ENCODE measurements around the gene LAMP2. TPM values are rescaled to one million over a fixed set of nuclear protein-coding genes. Genes with fewer than 3 reads are reported as not detected.

Gene LAMP2
- total and polyA plus RNA-seq, 2 of the 4 experiments (the other 2 are of a cell fraction), result 78.1 to 129 TPM

DNA sequence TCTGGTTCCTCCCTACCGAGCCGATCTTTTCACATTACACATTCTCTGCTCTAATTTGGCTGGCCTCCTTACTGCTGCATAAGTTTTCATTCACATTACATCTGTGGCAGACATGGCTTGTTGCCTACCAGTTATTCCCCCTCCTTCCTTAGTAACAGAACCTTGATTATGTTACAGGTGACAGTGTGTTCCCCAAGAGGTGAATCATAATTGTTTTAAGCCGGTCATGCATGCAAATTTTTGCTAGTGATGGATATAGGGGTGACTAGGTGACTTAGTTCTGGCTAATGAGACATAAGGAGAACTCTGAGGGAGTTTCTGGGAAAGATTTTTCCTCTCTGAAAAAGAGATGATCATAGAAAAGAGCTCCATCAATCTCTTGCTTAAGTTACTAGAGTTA lies 8.4 kb upstream of the LAMP2 start:
- H3K27me3 ChIP-seq (ENCODE audit: control insufficient read depth, insufficient read depth, low read length), result peaks cover 2% of the 10 kb centered on the region; the same call in 1 of the 2 replicates
- no peak overlapping the region for H2AK5ac ChIP-seq (ENCODE audit: low read depth, low read length)
- H3K9me3 ChIP-seq (ENCODE audit: control insufficient read depth, insufficient read depth, low read length), result no peaks in the 10 kb centered on the region
- no peak overlapping the region for H2AFZ ChIP-seq (replicated peaks; ENCODE audit: low read length, poor library complexity)
- no peak for DNase-seq
- H4K20me1 ChIP-seq (ENCODE audit: insufficient read depth, low read length), result no peaks in the 10 kb centered on the region
- H3K4me1 ChIP-seq (ENCODE audit: control insufficient read depth, insufficient read depth, low read length), result no peaks in the 10 kb centered on the region
- no peaks in the 10 kb centered on the region for H3K36me3 ChIP-seq (ENCODE audit: control insufficient read depth, insufficient read depth, low read length)
- no peak overlapping the region for H2BK5ac ChIP-seq (ENCODE audit: low read depth, low read length, poor library complexity, severe bottlenecking)
- no peak overlapping the region for H3K18ac ChIP-seq (ENCODE audit: low read depth, low read length)
- H3K14ac ChIP-seq (replicated peaks; ENCODE audit: low read depth, low read length), result no peak overlapping the region
- intact Hi-C loops (cut with micrococcal nuclease) (loop anchor here (10.0 kb wide), 1 partner anchor 163 kb away; the partner anchor contains the start of gene TMEM255A), in situ Hi-C loops (cut with MboI; ENCODE audit: low sequenced_read_pairs) (no loop called here), dilution Hi-C loops (cut with HindIII; ENCODE audit: low sequenced_read_pairs, unreplicated experiment) (no loop called here)
- H3K23ac ChIP-seq (ENCODE audit: low read depth, low read length), result no peak overlapping the region
- no peaks in the 10 kb centered on the region for H3K9me1 ChIP-seq (ENCODE audit: insufficient read depth, low read length)
- H2BK15ac ChIP-seq (ENCODE audit: low read depth, low read length), result no peak overlapping the region
- no peak overlapping the region for H2BK120ac ChIP-seq (ENCODE audit: low read depth, low read length)
- H4K5ac ChIP-seq (ENCODE audit: low read depth, low read length), result no peak overlapping the region
- H3K4me3 ChIP-seq (ENCODE audit: insufficient read depth, low read depth, low read length), result no peak overlapping the region
- no CpG with 5 or more reads among the region's 3 CpGs for WGBS, 2 experiments (ENCODE audit: extremely low coverage in 2 of 2, insufficient read length in 1 of 2)
- H3K9ac ChIP-seq (ENCODE audit: low read depth, low read length), result no peak overlapping the region
- no peak overlapping the region for H3K4me2 ChIP-seq (ENCODE audit: low read depth, low read length)
- H3K79me1 ChIP-seq (ENCODE audit: low read depth in 1 of 2, low read length in 2 of 2), result no peaks in the 10 kb centered on the region
- TF ChIP-seq RCOR1 (IDR thresholded peaks at IDR 0.05; ENCODE audit: insufficient replicate concordance, low read length), result no peak
- TF ChIP-seq MAFK (IDR thresholded peaks at IDR 0.05; ENCODE audit: low read depth, low read length), result no peak
- TF ChIP-seq CHD1 (IDR thresholded peaks at IDR 0.05; ENCODE audit: low read depth, low read length), result no peak
- no peak for TF ChIP-seq RAD21 (IDR thresholded peaks at IDR 0.05; ENCODE audit: low read length)
- no peak for TF ChIP-seq SMC3 (IDR thresholded peaks at IDR 0.05; ENCODE audit: low read depth, low read length)
- TF ChIP-seq, protein P1, sequence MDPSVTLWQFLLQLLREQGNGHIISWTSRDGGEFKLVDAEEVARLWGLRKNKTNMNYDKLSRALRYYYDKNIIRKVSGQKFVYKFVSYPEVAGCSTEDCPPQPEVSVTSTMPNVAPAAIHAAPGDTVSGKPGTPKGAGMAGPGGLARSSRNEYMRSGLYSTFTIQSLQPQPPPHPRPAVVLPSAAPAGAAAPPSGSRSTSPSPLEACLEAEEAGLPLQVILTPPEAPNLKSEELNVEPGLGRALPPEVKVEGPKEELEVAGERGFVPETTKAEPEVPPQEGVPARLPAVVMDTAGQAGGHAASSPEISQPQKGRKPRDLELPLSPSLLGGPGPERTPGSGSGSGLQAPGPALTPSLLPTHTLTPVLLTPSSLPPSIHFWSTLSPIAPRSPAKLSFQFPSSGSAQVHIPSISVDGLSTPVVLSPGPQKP (IDR thresholded peaks at IDR 0.05; ENCODE audit: borderline replicate concordance, low read depth, low read length), result no peak
- TF ChIP-seq BHLHE40 (IDR thresholded peaks at IDR 0.05; ENCODE audit: low read depth, low read length), result no peak
- TF ChIP-seq FOS (IDR thresholded peaks at IDR 0.05; ENCODE audit: low read depth, low read length), result no peak
- TF ChIP-seq, protein P2, sequence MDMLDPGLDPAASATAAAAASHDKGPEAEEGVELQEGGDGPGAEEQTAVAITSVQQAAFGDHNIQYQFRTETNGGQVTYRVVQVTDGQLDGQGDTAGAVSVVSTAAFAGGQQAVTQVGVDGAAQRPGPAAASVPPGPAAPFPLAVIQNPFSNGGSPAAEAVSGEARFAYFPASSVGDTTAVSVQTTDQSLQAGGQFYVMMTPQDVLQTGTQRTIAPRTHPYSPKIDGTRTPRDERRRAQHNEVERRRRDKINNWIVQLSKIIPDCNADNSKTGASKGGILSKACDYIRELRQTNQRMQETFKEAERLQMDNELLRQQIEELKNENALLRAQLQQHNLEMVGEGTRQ (IDR thresholded peaks at IDR 0.05; ENCODE audit: low read depth, low read length), result no peak
- TF ChIP-seq, protein P3, sequence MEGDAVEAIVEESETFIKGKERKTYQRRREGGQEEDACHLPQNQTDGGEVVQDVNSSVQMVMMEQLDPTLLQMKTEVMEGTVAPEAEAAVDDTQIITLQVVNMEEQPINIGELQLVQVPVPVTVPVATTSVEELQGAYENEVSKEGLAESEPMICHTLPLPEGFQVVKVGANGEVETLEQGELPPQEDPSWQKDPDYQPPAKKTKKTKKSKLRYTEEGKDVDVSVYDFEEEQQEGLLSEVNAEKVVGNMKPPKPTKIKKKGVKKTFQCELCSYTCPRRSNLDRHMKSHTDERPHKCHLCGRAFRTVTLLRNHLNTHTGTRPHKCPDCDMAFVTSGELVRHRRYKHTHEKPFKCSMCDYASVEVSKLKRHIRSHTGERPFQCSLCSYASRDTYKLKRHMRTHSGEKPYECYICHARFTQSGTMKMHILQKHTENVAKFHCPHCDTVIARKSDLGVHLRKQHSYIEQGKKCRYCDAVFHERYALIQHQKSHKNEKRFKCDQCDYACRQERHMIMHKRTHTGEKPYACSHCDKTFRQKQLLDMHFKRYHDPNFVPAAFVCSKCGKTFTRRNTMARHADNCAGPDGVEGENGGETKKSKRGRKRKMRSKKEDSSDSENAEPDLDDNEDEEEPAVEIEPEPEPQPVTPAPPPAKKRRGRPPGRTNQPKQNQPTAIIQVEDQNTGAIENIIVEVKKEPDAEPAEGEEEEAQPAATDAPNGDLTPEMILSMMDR (conservative IDR thresholded peaks at IDR 0.05; ENCODE audit: low read depth, low read length), result no peak
- no peak for TF ChIP-seq NFE2L2 (IDR thresholded peaks at IDR 0.05; ENCODE audit: low read depth, low read length)
- no peak for TF ChIP-seq CEBPB (IDR thresholded peaks at IDR 0.05; ENCODE audit: low read depth, low read length)
- no peak for TF ChIP-seq RFX5 (IDR thresholded peaks at IDR 0.05; ENCODE audit: low read depth, low read length)
- TF ChIP-seq MXI1 (IDR thresholded peaks at IDR 0.05; ENCODE audit: borderline replicate concordance, low read depth, low read length), result no peak
- TF ChIP-seq POLR2A (IDR thresholded peaks at IDR 0.05; ENCODE audit: low read depth, low read length), result no peak
- TF ChIP-seq MAZ (IDR thresholded peaks at IDR 0.05; ENCODE audit: borderline replicate concordance, low read depth, low read length), result no peak
- ChIA-PET CTCF (no interaction called here), POLR2A (ENCODE audit: unreplicated experiment) (no interaction called here)
- ATAC-seq (ENCODE audit: low read depth), result no peak
- H4K91ac ChIP-seq (ENCODE audit: insufficient read depth, low read depth, low read length), result no peak overlapping the region
- no peak overlapping the region for H2AK9ac ChIP-seq (replicated peaks; ENCODE audit: low read depth, low read length, poor library complexity)
- no peak overlapping the region for H2BK20ac ChIP-seq (ENCODE audit: low read depth, low read length)
- no TSS peak for BruUV-seq (replicated peaks)
- no peak overlapping the region for H3K27ac ChIP-seq (ENCODE audit: insufficient read depth, low read length)
- no peak overlapping the region for H3K4ac ChIP-seq (ENCODE audit: low read depth, low read length)
- no peak overlapping the region for H3K56ac ChIP-seq (ENCODE audit: extremely low read depth, insufficient read depth, low read length)
- no peak overlapping the region for H4K8ac ChIP-seq (ENCODE audit: low read depth in 2 of 2, low read length in 2 of 2)

Measured in IMR-90 (cell line).